Measurements from ENCODE around the gene LHFPL6.

DNA sequence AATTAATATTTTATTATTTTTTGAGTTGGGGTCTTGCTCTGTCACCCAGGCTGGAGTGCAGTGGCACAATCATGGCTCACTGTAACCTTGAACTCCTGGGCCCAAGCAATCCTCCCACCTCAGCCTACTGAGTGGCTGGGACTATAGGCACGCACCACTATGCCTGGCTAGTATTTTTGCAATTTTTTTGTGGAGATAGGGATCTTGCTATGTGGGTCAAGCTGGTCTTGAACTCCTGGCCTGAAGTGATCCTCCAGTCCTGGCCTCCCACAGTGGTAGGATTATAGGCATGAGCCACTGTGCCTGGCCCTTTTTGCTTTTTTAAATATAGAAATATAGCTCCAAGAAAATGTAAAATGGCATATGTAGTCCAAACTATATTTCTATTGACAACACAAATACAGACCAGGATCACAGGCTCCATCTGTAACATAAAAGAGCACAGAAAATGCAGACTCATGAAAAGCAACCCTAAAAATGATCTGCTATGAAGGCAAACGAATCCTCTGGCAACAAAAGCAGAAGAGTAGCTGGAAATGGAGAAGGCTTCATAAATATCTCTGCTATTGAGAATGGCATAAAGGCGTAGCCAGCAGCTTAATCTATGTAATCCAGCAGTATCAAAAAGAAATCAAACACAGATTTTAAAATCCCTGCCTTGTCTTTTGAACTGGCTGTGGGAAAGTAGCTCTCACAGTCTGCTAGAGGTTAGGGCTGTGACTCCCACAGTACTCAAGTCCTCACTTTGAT, 200.6 kb downstream of the LHFPL6 start:
- TF ChIP-seq, protein P1, sequence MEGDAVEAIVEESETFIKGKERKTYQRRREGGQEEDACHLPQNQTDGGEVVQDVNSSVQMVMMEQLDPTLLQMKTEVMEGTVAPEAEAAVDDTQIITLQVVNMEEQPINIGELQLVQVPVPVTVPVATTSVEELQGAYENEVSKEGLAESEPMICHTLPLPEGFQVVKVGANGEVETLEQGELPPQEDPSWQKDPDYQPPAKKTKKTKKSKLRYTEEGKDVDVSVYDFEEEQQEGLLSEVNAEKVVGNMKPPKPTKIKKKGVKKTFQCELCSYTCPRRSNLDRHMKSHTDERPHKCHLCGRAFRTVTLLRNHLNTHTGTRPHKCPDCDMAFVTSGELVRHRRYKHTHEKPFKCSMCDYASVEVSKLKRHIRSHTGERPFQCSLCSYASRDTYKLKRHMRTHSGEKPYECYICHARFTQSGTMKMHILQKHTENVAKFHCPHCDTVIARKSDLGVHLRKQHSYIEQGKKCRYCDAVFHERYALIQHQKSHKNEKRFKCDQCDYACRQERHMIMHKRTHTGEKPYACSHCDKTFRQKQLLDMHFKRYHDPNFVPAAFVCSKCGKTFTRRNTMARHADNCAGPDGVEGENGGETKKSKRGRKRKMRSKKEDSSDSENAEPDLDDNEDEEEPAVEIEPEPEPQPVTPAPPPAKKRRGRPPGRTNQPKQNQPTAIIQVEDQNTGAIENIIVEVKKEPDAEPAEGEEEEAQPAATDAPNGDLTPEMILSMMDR (IDR thresholded peaks at IDR 0.05): no peak
- TF ChIP-seq EZH2 (IDR thresholded peaks at IDR 0.05) (no peak), EZH2phosphoT487 (IDR thresholded peaks at IDR 0.05) (no peak)
